ENCODE measurements around the gene MIS18A. TPM values are rescaled to one million over a fixed set of nuclear protein-coding genes. Genes with fewer than 3 reads are reported as not detected.

MIS18A gene
- total RNA-seq: 8.7 and 29.5 TPM in 2 replicates

GRCh38 chr21:32278518-32279376, at the start of gene MIS18A:
Gene MIS18A, minus strand, starts transcription at chr21:32279049. Its CDS starts 35 bp downstream, at chr21:32279014.

GRCh38 chr21:32298658-32299081, 19.8 kb upstream of the MIS18A start, which contains the start of gene MRAP:
Gene MRAP, plus strand, starts transcription at chr21:32298855. Its CDS starts 117 bp downstream, at chr21:32298972.

Other genes with a start within 250 kb of the MIS18A start
- gene MRAP, start 19.8 kb upstream of the MIS18A start, total RNA-seq: not detected in 2 replicates
- 27.3 and 30.2 TPM in 2 replicates for gene URB1, start 114.0 kb upstream of the MIS18A start, total RNA-seq
- gene EVA1C, start 133.7 kb upstream of the MIS18A start, total RNA-seq: 12.0 and 15.5 TPM in 2 replicates